ENCODE results near the gene NT5DC1.

The NT5DC1 gene

GRCh38 chr6:116094041-116094440 is 6.6 kb upstream of the NT5DC1 start:
- DNase-seq = no peak

GRCh38 chr6:116096048-116096759 is 4.4 kb upstream of the NT5DC1 start:
- peak; percentile 7 for DNase-seq

GRCh38 chr6:116096979-116097816 is 3.5 kb upstream of the NT5DC1 start:
- DNase-seq = peak; percentile 50

- peak; percentile 11 for DNase-seq
Measured at GRCh38 chr6:116099036-116099435, 1.6 kb upstream of the NT5DC1 start.

- DNase-seq = no peak
Measured at GRCh38 chr6:116101302-116101718, 657 bp downstream of the NT5DC1 start.

GRCh38 chr6:116101790-116102189 is 1.1 kb downstream of the NT5DC1 start:
- DNase-seq = no peak

- no peak for DNase-seq
Measured at GRCh38 chr6:116102873-116103272, 2.2 kb downstream of the NT5DC1 start.

- no peak for DNase-seq
Measured at GRCh38 chr6:116104636-116105035, 4.0 kb downstream of the NT5DC1 start.

- DNase-seq = no peak
Measured at GRCh38 chr6:116105247-116105646, 4.6 kb downstream of the NT5DC1 start.

- DNase-seq = no peak
Measured at GRCh38 chr6:116106146-116106545, 5.5 kb downstream of the NT5DC1 start.

- peak; percentile 44 for DNase-seq
Measured at GRCh38 chr6:116108836-116109235, 8.2 kb downstream of the NT5DC1 start.

GRCh38 chr6:116111552-116112528 is 11.2 kb downstream of the NT5DC1 start:
- DNase-seq = peak; percentile 61

GRCh38 chr6:116113386-116113785 is 12.7 kb downstream of the NT5DC1 start:
- no peak for DNase-seq

GRCh38 chr6:116115781-116116180 is 15.1 kb downstream of the NT5DC1 start:
- peak; percentile 8 for DNase-seq

- no peak for DNase-seq
Measured at GRCh38 chr6:116118608-116119007, 18.0 kb downstream of the NT5DC1 start.

- no peak for DNase-seq
Measured at GRCh38 chr6:116120430-116120829, 19.8 kb downstream of the NT5DC1 start.

- DNase-seq = no peak
Measured at GRCh38 chr6:116126032-116126431, 25.4 kb downstream of the NT5DC1 start, which contains the start of gene COL10A1. COL10A1 (minus strand) TSS chr6:116126132; CDS start chr6:116125492, 640 bp downstream.

GRCh38 chr6:116127771-116128493 is 27.3 kb downstream of the NT5DC1 start:
- DNase-seq = no peak

GRCh38 chr6:116133453-116133852 is 32.8 kb downstream of the NT5DC1 start:
- no peak for DNase-seq

GRCh38 chr6:116136373-116136772 is 35.7 kb downstream of the NT5DC1 start:
- no peak for DNase-seq

- DNase-seq = no peak
Measured at GRCh38 chr6:116136933-116137340, 36.3 kb downstream of the NT5DC1 start.

GRCh38 chr6:116139917-116140316 is 39.3 kb downstream of the NT5DC1 start:
- peak; percentile 1 for DNase-seq
